ENCODE results near the gene GRK5.

DNA sequence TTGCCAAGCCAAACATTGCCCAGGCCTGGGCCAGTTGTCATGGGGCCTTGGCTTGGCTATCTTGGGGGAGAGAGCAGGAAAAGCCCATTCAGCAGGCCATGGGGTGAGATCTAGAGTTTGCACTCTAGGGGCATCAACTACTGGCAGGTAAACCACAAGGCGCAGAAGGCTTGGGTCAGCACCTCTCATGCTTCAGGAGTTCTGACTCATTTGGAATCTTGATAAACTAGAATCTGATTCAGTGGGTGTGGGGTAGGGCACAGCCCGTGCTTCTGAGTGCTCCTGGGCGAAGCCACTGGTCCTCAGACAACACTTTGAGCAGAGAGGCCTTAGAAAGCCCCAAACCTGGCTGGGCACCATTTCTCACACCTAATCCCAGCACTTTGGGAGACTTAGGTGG is 254.0 kb downstream of the GRK5 start:
- TF ChIP-seq, protein P1, sequence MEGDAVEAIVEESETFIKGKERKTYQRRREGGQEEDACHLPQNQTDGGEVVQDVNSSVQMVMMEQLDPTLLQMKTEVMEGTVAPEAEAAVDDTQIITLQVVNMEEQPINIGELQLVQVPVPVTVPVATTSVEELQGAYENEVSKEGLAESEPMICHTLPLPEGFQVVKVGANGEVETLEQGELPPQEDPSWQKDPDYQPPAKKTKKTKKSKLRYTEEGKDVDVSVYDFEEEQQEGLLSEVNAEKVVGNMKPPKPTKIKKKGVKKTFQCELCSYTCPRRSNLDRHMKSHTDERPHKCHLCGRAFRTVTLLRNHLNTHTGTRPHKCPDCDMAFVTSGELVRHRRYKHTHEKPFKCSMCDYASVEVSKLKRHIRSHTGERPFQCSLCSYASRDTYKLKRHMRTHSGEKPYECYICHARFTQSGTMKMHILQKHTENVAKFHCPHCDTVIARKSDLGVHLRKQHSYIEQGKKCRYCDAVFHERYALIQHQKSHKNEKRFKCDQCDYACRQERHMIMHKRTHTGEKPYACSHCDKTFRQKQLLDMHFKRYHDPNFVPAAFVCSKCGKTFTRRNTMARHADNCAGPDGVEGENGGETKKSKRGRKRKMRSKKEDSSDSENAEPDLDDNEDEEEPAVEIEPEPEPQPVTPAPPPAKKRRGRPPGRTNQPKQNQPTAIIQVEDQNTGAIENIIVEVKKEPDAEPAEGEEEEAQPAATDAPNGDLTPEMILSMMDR (IDR thresholded peaks at IDR 0.05) = no peak
- TF ChIP-seq POLR2A (IDR thresholded peaks at IDR 0.05) = no peak
